Small intestine (tissue), 7 donors: ENCODE measurements around the gene SLC6A1. TPM values are rescaled to one million over a fixed set of nuclear protein-coding genes. Genes with fewer than 3 reads are reported as not detected.

Source experiments
- DNase-seq, 2 donors: peaks; one replicate each; pipeline versions ENCODE4 v3.0.0 to v3.0.0-alpha.2; 2013
- FAIRE-seq: peaks from 2 replicates; lab custom pipeline; 2012; peaks lifted over from hg19 to GRCh38; lab: Jason Lieb, UNC
- H3K27ac ChIP-seq, 3 donors: one replicate each; pipeline ENCODE4 v1.5.1; 2013; ENCODE audit warnings: low read length in 2 of 3, mild to moderate bottlenecking in 2 of 3, control low read depth in 1 of 3, inconsistent platforms in 1 of 3, low read depth in 1 of 3, moderate library complexity in 1 of 3
- H3K27me3 ChIP-seq, 3 donors: one replicate each; pipeline ENCODE4 v1.6.1; 2013; ENCODE audit warnings: low read length in 3 of 3, inconsistent platforms in 1 of 3; ENCODE audit not compliant: control insufficient read depth in 3 of 3, insufficient read depth in 3 of 3
- H3K36me3 ChIP-seq, 3 donors: one replicate each; pipeline ENCODE4 v1.6.1; 2013; ENCODE audit warnings: low read length in 3 of 3, inconsistent platforms in 1 of 3, low read depth in 1 of 3, mild to moderate bottlenecking in 1 of 3, moderate library complexity in 1 of 3; ENCODE audit not compliant: control insufficient read depth in 3 of 3, insufficient read depth in 2 of 3
- H3K4me1 ChIP-seq, 3 donors: one replicate each; pipeline ENCODE4 v1.6.1; 2013; ENCODE audit warnings: low read length in 2 of 3, inconsistent platforms in 1 of 3, low read depth in 1 of 3, mild to moderate bottlenecking in 1 of 3, moderate library complexity in 1 of 3; ENCODE audit not compliant: control insufficient read depth in 3 of 3, insufficient read depth in 2 of 3
- H3K4me3 ChIP-seq, 3 donors: one replicate each; pipeline ENCODE4 v1.5.1; 2013; ENCODE audit warnings: low read length in 3 of 3, control low read depth in 1 of 3, inconsistent platforms in 1 of 3, low read depth in 1 of 3, mild to moderate bottlenecking in 1 of 3, moderate library complexity in 1 of 3
- H3K9me3 ChIP-seq, 2 donors: one replicate each; pipeline ENCODE4 v1.6.1; 2013; ENCODE audit warnings: low read depth in 1 of 2, low read length in 1 of 2; ENCODE audit not compliant: control insufficient read depth in 2 of 2, insufficient read depth in 1 of 2
- WGBS, 3 donors: extraction: QIAGEN DNeasy Blood & Tissue Kit; methylation state at CpG; one replicate each; pipeline ENCODE4 v1.1.7; 2013; 5-methylcytosine and 5-hydroxymethylcytosine counted together
- polyA plus RNA-seq, 4 donors: library from polyadenylated mRNA; stranded (reverse) in 3 of 4; unstranded in 1 of 4; fragments of 200-250 nt in 3 of 4; fragments of 120-200 nt in 1 of 4; gene quantifications; one replicate each; pipeline versions ENCODE4 v1.2.1 to v1.2.3, GENCODE V29; 2013
- donor health status: healthy with polysubstance abuse.
- donor health status: control.
- donor health status: control.
- donor health status: Bipolar disorder and iron deficiency.
- donor health status: healthy.

Gene SLC6A1
- polyA plus RNA-seq, 4 donors, result 0.27 to 0.72 TPM; not detected in 2

- peaks cover 0 to 2% (median 0%) of the 10 kb centered on the region in 3 donors for H3K27me3 ChIP-seq
- H3K4me3 ChIP-seq, result no peak overlapping the region
- 52 to 65% (median 58%) methylated on average over 11 of the region's 11 CpGs for WGBS, 3 donors
- H3K4me1 ChIP-seq, result no peaks in the 10 kb centered on the region
- no peaks in the 10 kb centered on the region for H3K9me3 ChIP-seq
- no peak for DNase-seq
- no peak for FAIRE-seq
- no peaks in the 10 kb centered on the region for H3K36me3 ChIP-seq
- H3K27ac ChIP-seq, result no peak overlapping the region
Observed at GRCh38 chr3:11050666-11051323, 58.2 kb downstream of the SLC6A1 start.

GRCh38 chr3:11053926-11054503 is 61.5 kb downstream of the SLC6A1 start:
- Histone ChIP-seq H3K27ac (no peak overlapping the region), H3K36me3 (no peaks in the 10 kb centered on the region), H3K9me3 (no peaks in the 10 kb centered on the region), H3K4me1 (no peaks in the 10 kb centered on the region), H3K27me3 (peaks cover 0 to 5% (median 0%) of the 10 kb centered on the region in 3 donors), H3K4me3 (no peak overlapping the region)
- WGBS, 3 donors, result 76 to 85% (median 77%) methylated on average over 8 of the region's 8 CpGs
- FAIRE-seq (no peak), DNase-seq (no peak)

GRCh38 chr3:11054739-11055438 is 62.3 kb downstream of the SLC6A1 start:
- Histone ChIP-seq H3K36me3 (no peaks in the 10 kb centered on the region), H3K4me3 (no peak overlapping the region), H3K27me3 (peaks cover 0 to 5% (median 0%) of the 10 kb centered on the region in 3 donors), H3K9me3 (no peaks in the 10 kb centered on the region), H3K27ac (no peak overlapping the region), H3K4me1 (no peaks in the 10 kb centered on the region)
- DNase-seq (no peak), FAIRE-seq (no peak)
- WGBS, 3 donors, result 73 to 83% (median 79%) methylated on average over 17 of the region's 17 CpGs

- Histone ChIP-seq H3K27me3 (peaks cover 0 to 5% (median 0%) of the 10 kb centered on the region in 3 donors), H3K4me3 (no peak overlapping the region), H3K9me3 (no peaks in the 10 kb centered on the region), H3K27ac (no peak overlapping the region), H3K36me3 (no peaks in the 10 kb centered on the region), H3K4me1 (no peaks in the 10 kb centered on the region)
- DNase-seq, result no peak
- FAIRE-seq, result no peak
- WGBS, 3 donors, result 78 to 85% (median 83%) methylated on average over 10 of the region's 10 CpGs
Observed at GRCh38 chr3:11055496-11055895, 62.9 kb downstream of the SLC6A1 start.

- peaks cover 0 to 7% (median 0%) of the 10 kb centered on the region in 3 donors for H3K27me3 ChIP-seq
- no peaks in the 10 kb centered on the region for H3K4me1 ChIP-seq
- H3K9me3 ChIP-seq, result no peaks in the 10 kb centered on the region
- H3K36me3 ChIP-seq, result no peaks in the 10 kb centered on the region
- no peak for FAIRE-seq
- H3K27ac ChIP-seq, result no peak overlapping the region
- no peak for DNase-seq
- WGBS, 3 donors, result 63 to 70% (median 67%) methylated on average over 8 of the region's 8 CpGs
- H3K4me3 ChIP-seq, result no peak overlapping the region
Observed at GRCh38 chr3:11056531-11057050, 64.0 kb downstream of the SLC6A1 start.

- Histone ChIP-seq H3K4me1 (no peaks in the 10 kb centered on the region), H3K4me3 (no peak overlapping the region), H3K36me3 (no peaks in the 10 kb centered on the region), H3K27me3 (peaks cover 0 to 7% (median 0%) of the 10 kb centered on the region in 3 donors), H3K27ac (no peak overlapping the region), H3K9me3 (no peaks in the 10 kb centered on the region)
- no peak for DNase-seq
- FAIRE-seq, result no peak
- 69 to 90% (median 89%) methylated on average over 4 of the region's 4 CpGs for WGBS, 3 donors
Observed at GRCh38 chr3:11057655-11058054, 65.1 kb downstream of the SLC6A1 start.

- Histone ChIP-seq H3K9me3 (no peaks in the 10 kb centered on the region), H3K27ac (no peak overlapping the region), H3K36me3 (no peaks in the 10 kb centered on the region), H3K4me3 (no peak overlapping the region), H3K4me1 (no peaks in the 10 kb centered on the region), H3K27me3 (peaks cover 0 to 7% (median 0%) of the 10 kb centered on the region in 3 donors)
- WGBS, 3 donors, result 33 to 35% (median 34%) methylated on average over 13 to 14 of the region's 14 CpGs
- FAIRE-seq (no peak), DNase-seq (peak; percentile 40 to 48)
Observed at GRCh38 chr3:11059090-11059798, 66.7 kb downstream of the SLC6A1 start.

- DNase-seq (no peak), FAIRE-seq (no peak)
- Histone ChIP-seq H3K4me1 (no peaks in the 10 kb centered on the region), H3K4me3 (no peak overlapping the region), H3K27me3 (peaks cover 0 to 7% (median 0%) of the 10 kb centered on the region in 3 donors), H3K27ac (no peak overlapping the region), H3K9me3 (peaks cover 0 to 3% of the 10 kb centered on the region in 2 donors), H3K36me3 (no peaks in the 10 kb centered on the region)
Observed at GRCh38 chr3:11059799-11060115, 67.2 kb downstream of the SLC6A1 start.
